DMS114 treated with DMSO at 0.1 percent for 48 hours (cell line): Measurements from ENCODE around the gene ATP8A2.

ENCODE experiments used
- DNase-seq: peaks from one replicate; lab custom pipeline; 2025; ENCODE audit not compliant: unreplicated experiment; lab: John Stamatoyannopoulos, UW

Gene ATP8A2

DNA sequence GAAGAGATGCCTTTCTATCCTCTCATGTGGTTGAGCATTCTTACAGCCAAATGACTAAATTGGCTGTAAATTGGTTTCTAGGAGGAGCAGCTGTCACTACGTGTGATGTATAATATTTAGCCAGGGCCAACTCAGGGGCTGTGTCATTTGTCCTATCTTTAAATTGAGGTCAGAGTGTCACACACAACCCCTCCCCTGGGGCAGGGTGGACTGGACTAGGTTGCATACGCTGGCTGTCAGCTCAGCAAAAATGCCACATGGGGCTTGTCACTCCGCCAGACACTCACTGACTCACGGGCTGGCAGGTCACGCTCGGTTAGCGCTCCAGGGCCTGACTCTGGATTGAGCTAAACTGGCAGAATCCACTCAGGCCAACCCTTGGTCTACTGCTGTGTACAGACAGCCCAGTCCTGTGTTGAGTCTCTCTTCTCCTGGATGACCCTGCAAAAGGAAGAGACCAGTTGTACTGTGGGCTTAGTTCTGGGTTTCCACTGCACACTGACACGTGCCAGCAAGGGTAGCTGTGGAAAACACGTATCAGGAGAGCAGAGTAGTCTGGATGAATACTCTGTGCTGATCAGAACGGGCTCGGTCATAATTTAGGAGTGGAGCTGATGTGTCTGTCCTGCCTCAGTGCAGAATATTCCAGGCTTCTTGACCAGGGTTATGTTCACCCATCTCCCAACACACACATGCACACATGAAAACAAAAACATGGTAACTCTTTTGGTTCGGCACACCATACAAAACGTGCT is 650.9 kb downstream of the ATP8A2 start:
- no peak for DNase-seq

GRCh38 chr13:26024558-26024957 is 652.8 kb downstream of the ATP8A2 start:
- DNase-seq = no peak

GRCh38 chr13:26025196-26025595 is 653.4 kb downstream of the ATP8A2 start:
- no peak for DNase-seq

- DNase-seq = no peak
Observed at GRCh38 chr13:26025771-26026170, 654.0 kb downstream of the ATP8A2 start.

- no peak for DNase-seq
Observed at GRCh38 chr13:26026211-26026610, 654.4 kb downstream of the ATP8A2 start.

DNA sequence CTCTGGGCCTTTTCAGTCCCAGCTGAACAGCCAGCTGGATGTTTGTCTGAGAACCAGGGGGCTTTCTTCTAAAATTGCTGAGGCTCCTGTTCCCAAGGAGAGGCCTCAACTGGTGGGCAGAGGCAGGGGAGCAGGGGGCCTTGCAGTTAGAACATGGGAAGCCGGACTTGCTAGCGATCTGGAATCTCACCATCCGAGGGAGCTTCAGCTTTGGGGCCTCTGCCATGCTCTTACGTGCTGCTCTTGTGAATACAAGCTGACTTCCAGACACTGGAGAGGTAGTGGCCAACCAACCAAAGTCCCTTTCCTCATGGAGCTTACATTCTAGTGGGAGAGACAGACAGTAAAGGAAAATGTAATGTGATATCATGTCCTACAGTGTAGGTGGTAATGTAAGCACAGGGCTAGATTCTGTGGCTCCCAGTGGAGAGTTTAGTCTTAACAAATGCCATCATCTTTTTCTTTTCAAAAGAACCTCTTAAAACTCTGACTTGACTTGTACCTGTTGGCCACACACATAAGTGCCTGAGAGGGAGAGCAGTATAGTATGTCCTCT is 657.9 kb downstream of the ATP8A2 start:
- DNase-seq = no peak

DNA sequence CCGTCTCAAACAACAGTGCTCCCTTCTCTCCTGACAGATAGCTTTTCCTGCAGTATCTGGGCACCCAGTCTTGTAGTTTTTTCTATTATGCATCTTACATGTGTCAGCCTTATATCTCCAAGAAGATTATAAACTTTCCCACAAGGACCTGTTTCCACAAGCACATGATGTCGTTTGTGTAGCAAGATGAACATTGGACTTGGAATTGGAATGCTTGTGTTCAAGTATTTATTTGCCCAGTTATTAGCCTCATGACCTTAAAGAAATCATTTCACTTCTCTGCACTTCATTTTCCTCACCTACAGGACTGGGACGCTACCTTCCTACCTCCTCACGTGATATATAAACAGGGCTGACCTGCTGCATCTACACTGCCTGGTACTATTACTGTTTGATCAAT is 658.6 kb downstream of the ATP8A2 start:
- DNase-seq = no peak

GRCh38 chr13:26034018-26034417 is 662.2 kb downstream of the ATP8A2 start:
- no peak for DNase-seq

DNA sequence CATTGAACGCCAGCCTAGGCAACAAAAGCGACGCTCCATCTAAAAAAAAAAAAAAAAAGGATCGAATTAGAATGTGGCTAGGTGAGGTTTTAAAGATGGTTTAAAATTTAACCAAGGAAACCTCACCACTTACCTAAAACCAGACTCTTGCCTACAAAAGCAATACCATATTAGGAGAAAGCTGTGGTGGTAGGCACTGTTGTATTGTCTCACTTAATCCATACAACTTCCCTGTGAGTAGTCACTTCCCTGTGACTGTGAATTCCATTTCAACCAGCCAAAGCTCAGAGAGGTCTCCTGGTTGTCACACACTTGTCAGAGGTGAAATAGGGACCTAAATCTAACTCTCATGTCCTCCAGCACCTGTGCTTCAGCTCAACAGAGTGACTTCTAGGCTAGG is 664.6 kb downstream of the ATP8A2 start:
- DNase-seq = no peak

DNA sequence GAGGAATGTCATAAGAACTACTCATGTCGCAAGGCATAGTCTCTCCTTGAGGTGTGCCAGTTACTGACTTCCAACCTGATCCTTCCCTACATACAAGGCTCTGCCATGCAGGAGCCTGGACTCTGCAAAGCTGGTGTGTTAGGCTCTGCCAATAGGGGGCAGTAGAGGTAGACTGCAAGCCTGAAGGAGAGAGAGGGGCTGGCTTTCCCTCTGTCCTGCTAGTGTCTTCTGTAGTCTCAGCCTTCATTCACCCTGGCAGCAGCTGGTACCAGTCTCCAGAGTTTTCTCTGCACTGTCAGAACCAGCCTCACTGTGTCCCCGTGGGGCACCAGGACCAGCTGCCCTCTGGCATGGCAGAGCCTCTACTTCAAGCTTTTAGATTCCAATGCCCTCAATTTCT is 665.5 kb downstream of the ATP8A2 start:
- no peak for DNase-seq

DNA sequence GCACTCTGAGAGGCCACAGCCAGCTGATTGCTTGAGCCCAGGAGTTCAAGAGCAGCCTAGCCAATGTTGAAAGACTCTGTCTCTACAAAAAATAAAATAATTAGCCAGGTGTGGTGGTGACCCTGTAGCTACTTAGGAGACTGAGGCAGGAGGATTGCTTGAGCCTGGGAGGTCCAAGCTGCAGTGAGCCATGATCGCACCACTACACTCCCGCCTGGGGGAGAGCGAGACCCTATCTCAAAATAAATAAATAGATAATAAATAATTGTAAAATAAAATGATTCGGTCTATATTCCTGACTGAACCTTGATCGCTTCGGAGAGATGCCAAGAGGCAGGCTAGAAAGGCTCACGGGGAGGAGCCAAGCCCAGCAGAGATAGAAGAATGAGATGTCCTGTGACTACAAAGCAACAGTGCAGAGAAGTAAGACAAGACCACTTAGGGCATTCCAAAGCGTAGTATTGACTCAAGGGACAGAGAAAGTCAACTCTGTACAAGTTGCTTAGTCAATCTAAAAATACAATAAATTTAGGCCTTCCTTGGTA is 667.2 kb downstream of the ATP8A2 start:
- DNase-seq = no peak

DNA sequence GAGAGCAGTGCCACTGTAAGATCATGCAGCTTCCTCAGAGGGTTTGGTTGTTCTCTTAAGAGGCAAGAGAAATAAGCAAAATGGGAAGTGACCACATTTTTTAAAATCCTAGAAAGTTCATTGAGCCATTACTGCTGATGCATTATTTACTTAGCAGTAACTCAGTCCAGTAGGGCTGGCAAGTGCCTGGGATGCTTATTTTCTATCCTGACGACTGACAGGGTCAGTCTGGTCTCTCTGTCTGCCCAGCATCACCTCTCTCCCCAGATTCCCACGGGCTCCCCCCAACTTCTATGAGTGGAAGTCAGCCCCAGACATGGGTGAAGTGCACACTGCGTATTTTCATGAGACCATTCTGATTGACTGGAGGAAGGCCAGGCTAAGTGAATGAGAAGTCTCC is 669.7 kb downstream of the ATP8A2 start:
- DNase-seq = no peak

- no peak for DNase-seq
Observed at GRCh38 chr13:26042785-26043184, 671.0 kb downstream of the ATP8A2 start.

- no peak for DNase-seq
Observed at GRCh38 chr13:26045142-26045541, 673.4 kb downstream of the ATP8A2 start.

- DNase-seq = no peak
Observed at GRCh38 chr13:26046639-26047038, 674.9 kb downstream of the ATP8A2 start.

DNA sequence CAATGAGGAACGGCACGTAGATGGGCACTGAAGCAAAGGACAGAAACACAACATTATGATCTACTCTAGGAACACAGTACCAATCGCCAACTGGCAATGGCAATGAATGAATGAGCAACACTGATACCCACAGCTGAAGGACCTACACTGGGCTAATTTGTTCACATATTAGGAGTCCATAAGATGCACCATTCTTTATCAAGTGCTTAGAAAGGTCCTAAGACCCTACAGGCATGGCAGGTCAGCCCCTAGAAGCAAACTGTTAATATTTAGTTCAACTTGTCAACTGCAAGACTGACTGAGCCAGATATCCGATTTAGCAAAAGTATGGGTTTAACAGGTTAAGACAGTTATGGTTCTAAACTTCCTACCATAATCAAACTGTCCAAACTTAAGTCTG is 675.3 kb downstream of the ATP8A2 start:
- DNase-seq = no peak

- DNase-seq = no peak
Observed at GRCh38 chr13:26048741-26049140, 677.0 kb downstream of the ATP8A2 start.

DNA sequence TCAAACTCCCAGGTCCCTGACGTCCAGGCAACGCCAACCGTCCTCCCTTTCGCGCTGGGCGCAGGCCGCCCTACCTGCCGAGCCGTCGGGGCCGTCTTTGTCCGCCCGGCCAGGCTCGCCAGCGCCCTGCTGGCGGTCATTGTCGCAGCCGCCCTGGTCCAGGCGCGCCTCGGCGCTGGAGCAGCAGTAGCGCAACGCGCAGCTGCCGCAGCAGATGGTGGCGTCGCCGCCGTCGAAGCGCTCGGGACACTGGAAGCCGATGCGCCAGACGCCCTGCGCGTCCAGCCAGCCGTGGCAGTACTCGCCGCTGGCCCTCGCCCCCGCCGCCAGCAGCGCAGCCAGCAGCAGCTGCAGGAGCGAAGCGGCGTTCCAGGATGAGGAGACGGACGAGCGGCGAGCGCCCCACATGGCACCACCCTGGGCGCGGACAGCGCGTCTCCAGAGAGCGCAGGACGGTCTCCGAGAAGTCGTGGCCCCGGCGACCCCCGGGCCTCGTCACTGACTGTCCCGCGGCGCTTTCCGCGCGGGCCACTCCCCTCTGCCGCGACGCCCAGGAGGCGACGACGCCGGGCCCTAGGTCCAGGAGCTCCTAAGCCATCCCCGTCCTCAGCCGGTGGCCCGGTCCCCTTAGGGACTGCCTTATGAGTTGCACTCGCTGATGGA is 678.9 kb downstream of the ATP8A2 start:
- peak; percentile 7 for DNase-seq

- no peak for DNase-seq
Observed at GRCh38 chr13:26051231-26051656, 679.5 kb downstream of the ATP8A2 start.

DNA sequence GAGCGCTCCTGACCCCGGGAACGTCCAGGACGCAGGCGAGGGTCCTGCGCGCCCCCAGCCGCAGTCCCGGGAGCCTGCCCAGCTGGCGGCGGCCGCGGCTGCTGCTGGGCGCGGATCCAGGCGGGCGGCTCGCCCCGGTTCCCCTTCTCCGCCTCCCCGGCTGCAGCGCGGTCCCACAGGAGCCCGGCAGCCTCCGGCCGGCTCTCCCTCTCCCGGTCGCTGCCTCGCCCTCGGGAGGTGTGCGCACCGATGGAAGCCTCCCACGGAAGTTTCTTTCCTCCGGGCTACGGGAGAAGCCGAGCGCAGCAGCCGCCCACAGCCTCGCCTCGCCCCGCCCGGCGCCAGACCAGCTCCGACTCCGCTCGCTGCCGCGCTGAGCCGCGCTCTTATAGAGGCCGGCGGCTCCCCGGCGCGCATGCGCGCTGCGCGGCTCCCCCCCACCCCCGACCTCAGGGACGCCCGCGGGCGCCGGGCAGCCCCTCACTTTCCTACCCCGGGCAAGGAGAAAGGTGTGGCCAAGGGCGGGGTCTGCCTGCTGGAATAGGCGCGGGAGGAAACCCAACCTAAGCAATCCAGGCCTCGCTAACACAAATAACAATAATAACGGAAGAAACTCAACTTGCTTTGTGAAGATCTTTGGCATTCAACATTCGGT is 680.0 kb downstream of the ATP8A2 start, which contains the start of gene SHISA2:
Gene SHISA2 (minus strand): TSS at position 360 of the 655 bp plus-strand sequence. CDS start 1,041 bp downstream, outside the sequence.
- DNase-seq = peak; percentile 17

- no peak for DNase-seq
Observed at GRCh38 chr13:26052337-26052736, 680.6 kb downstream of the ATP8A2 start.
